K562 (cell line): Measurements from ENCODE around the gene GASK1A. TPM values are rescaled to one million over a fixed set of nuclear protein-coding genes. Genes with fewer than 3 reads are reported as not detected.
A peak's percentile ranks its signal among the peaks of the same experiment; 100 is the strongest.

Experiments used
- ATAC-seq: fragments of 200-7000 bp; cut with Tn5 transposase; 3 replicates; pipeline ENCODE4 v1.9.1; 2020; ENCODE audit warnings: moderate library complexity
- BruUV-seq: library from RNA; stranded (reverse); fragments of 400-500 nt; replicated peaks from 2 replicates; lab custom pipeline; 2021; lab: Mats Ljungman, UMichigan
- CTCF ChIA-PET: fragments of 300-600 bp; formaldehyde crosslinking; extraction: SDS; loops from one replicate; lab custom pipeline; 2021; ENCODE audit warnings: low intra/inter-chr PET ratio; lab: Yijun Ruan, JAX
- POLR2A ChIA-PET: fragments of 300-600, 350-650 bp; sonication (Branson Sonifier 250); formaldehyde crosslinking; extraction: SDS; loops from one replicate; lab custom pipeline; 2021; ENCODE audit warnings: antibody characterized with exemption, inconsistent platforms; lab: Yijun Ruan, JAX
- DNase-seq, 4 experiments: peaks; one replicate each; pipeline versions ENCODE4 v3.0.0 to v3.0.0-alpha.2; 2011 to 2018; ENCODE audit warnings: low spot score in 3 of 4, mixed read lengths in 3 of 4; ENCODE audit errors: extremely low read depth in 1 of 4
- FAIRE-seq: peaks from 2 replicates; lab custom pipeline; 2011; peaks lifted over from hg19 to GRCh38; lab: Jason Lieb, UNC
- H2AFZ ChIP-seq: 2 replicates; pipeline ENCODE4 v1.6.0; 2011; ENCODE audit warnings: low read depth, low read length, control low read depth, inconsistent platforms
- H3K27ac ChIP-seq: fragments of 200-600 bp; 3 replicates; pipeline ENCODE4 v1.8.0; 2011; ENCODE audit warnings: low read depth, mild to moderate bottlenecking, control low read depth, inconsistent platforms, low read length, moderate library complexity, mixed read lengths; ENCODE audit errors: extremely low read depth
- H3K27me3 ChIP-seq, 2 experiments: fragments of 300-600 bp in 1 of 2; 2 replicates in 1 of 2; 3 replicates in 1 of 2; pipeline versions ENCODE4 v1.6.0 to v1.8.0; 2011; ENCODE audit warnings: inconsistent platforms in 2 of 2, low read length in 2 of 2, mild to moderate bottlenecking in 1 of 2, mixed read lengths in 1 of 2, moderate library complexity in 1 of 2; ENCODE audit not compliant: control insufficient read depth in 2 of 2, insufficient read depth in 2 of 2
- H3K36me3 ChIP-seq: fragments of 300-600 bp; 3 replicates; pipeline ENCODE4 v1.8.0; 2011; ENCODE audit warnings: mild to moderate bottlenecking, low read length, inconsistent platforms; ENCODE audit not compliant: control insufficient read depth, insufficient read depth
- H3K4me1 ChIP-seq, 2 experiments: fragments of 200-600 bp in 1 of 2; replicated peaks in 1 of 2; 2 replicates in 1 of 2; 3 replicates in 1 of 2; pipeline versions ENCODE4 v1.5.1 to v1.8.0; 2011; ENCODE audit warnings: inconsistent platforms in 2 of 2, low read length in 2 of 2, mild to moderate bottlenecking in 1 of 2, mixed read lengths in 1 of 2, moderate library complexity in 1 of 2; ENCODE audit not compliant: control insufficient read depth in 2 of 2, insufficient read depth in 2 of 2
- H3K4me2 ChIP-seq: 2 replicates; pipeline ENCODE4 v1.6.1; 2011; ENCODE audit warnings: low read length, control low read depth, inconsistent platforms, mixed read lengths; ENCODE audit not compliant: insufficient read depth
- H3K4me3 ChIP-seq: fragments of 200-600 bp; sonication (generic), shearing (Covaris generic); 2 replicates; pipeline ENCODE4 v1.5.1; 2016; ENCODE audit warnings: control low read depth, inconsistent platforms
- H3K79me2 ChIP-seq: fragments of 200-600 bp; 3 replicates; pipeline ENCODE4 v1.8.0; 2011; ENCODE audit warnings: low read length, inconsistent platforms; ENCODE audit not compliant: control insufficient read depth, insufficient read depth
- H3K9ac ChIP-seq, 2 experiments: 2 replicates each; pipeline versions ENCODE4 v1.6.0 to v1.6.1; 2011; ENCODE audit warnings: low read depth in 2 of 2, low read length in 2 of 2, control low read depth in 1 of 2, inconsistent platforms in 1 of 2, mild to moderate bottlenecking in 1 of 2, mixed read lengths in 1 of 2; ENCODE audit not compliant: insufficient read depth in 1 of 2
- H3K9me1 ChIP-seq: one replicate; pipeline ENCODE4 v1.6.0; 2011; ENCODE audit warnings: inconsistent platforms, mild to moderate bottlenecking, low read length, moderate library complexity; ENCODE audit not compliant: control insufficient read depth, insufficient read depth
- H3K9me3 ChIP-seq: replicated peaks from 2 replicates; pipeline ENCODE4 v1.5.1; 2011; ENCODE audit warnings: low read depth, low read length, inconsistent platforms; ENCODE audit not compliant: control insufficient read depth, insufficient read depth
- H4K20me1 ChIP-seq: replicated peaks from 2 replicates; pipeline ENCODE4 v1.6.1; 2011; ENCODE audit warnings: low read length, inconsistent platforms, mixed read lengths; ENCODE audit not compliant: control insufficient read depth, insufficient read depth
- ARID3B ChIP-seq: fragments of 250-450 bp; sonication (Bioruptor Pico); IDR thresholded peaks from 2 replicates; pipeline ENCODE4 v1.4.0; 2020; ENCODE audit warnings: borderline replicate concordance
- POLR3G ChIP-seq: IDR thresholded peaks from 2 replicates; pipeline ENCODE4 v1.6.1; 2011; ENCODE audit not compliant: insufficient read length, insufficient replicate concordance; ENCODE audit errors: extremely low read depth
- SLC30A9 ChIP-seq: fragments of 250-450 bp; sonication (Bioruptor Pico); IDR thresholded peaks from 2 replicates; pipeline ENCODE4 v1.8.0; 2022; ENCODE audit warnings: mild to moderate bottlenecking, moderate library complexity
- SMARCE1 ChIP-seq: fragments of 450-650 bp; IDR thresholded peaks from 2 replicates; pipeline ENCODE4 v1.7.1; 2016; ENCODE audit warnings: mild to moderate bottlenecking
- ZNF507 ChIP-seq: conservative IDR thresholded peaks from 2 replicates; pipeline ENCODE4 v1.6.1; 2017; ENCODE audit warnings: missing genetic modification characterization, missing compliant biosample characterization
- WGBS: fragments of 100-300 bp; shearing (Covaris generic); methylation state at CpG from one replicate; pipeline ENCODE4 v1.1.6; 2016; ENCODE audit warnings: low coverage, mixed read lengths; ENCODE audit not compliant: insufficient coverage; ENCODE audit errors: missing lambda C conversion rate; 5-methylcytosine and 5-hydroxymethylcytosine counted together
- in situ Hi-C: fragments of 300-500 bp; cut with MboI; formaldehyde crosslinking; loops from 4 replicates; pipeline ENCODE4 v1.15.0; 2018; ENCODE audit warnings: inconsistent platforms, mixed read lengths
- intact Hi-C: fragments of 100-400 bp; cut with micrococcal nuclease; formaldehyde crosslinking; loops from 2 replicates; pipeline ENCODE4 v1.14.2; 2022
- polyA plus RNA-seq, 8 experiments: library from polyadenylated mRNA; depleted of rRNA in 4 of 8; stranded (reverse) in 5 of 8; unstranded in 3 of 8; fragments of >200 nt; fragmentation: Nextera tagmentation in 2 of 8; fragmentation: Illumina TruSeq in 1 of 8; extraction: Ambion mirVana in 2 of 8; extraction: Trizol in 1 of 8; gene quantifications; 2 replicates each; pipeline versions ENCODE4 v1.2.1 to v1.2.3, GENCODE V29; 2011 to 2014; ENCODE audit warnings: inconsistent platforms in 1 of 8, missing spikeins in 1 of 8
- total RNA-seq, 7 experiments: library from RNA; depleted of rRNA in 6 of 7; stranded (reverse); fragments of >200 nt in 6 of 7; fragmentation: Illumina TruSeq in 2 of 7; extraction: Trizol in 2 of 7; gene quantifications; 2 replicates each; pipeline versions ENCODE4 v1.2.1 to v1.2.3, GENCODE V29; 2011 to 2021; ENCODE audit warnings: low replicate concordance in 1 of 7

Gene GASK1A
- total and polyA plus RNA-seq, 9 of the 15 experiments (the other 6 are each of a cell fraction or from before 2014, with no cell fraction given), result 0.04 to 0.11 (median 0.05) TPM; not detected in 5

GRCh38 chr3:43055806-43056770 is 77.0 kb downstream of the GASK1A start:
- Histone ChIP-seq H4K20me1 (no peaks in the 10 kb centered on the region), H3K79me2 (no peaks in the 10 kb centered on the region), H3K9me3 (no peaks in the 10 kb centered on the region), H2AFZ (no peak overlapping the region), H3K9ac (no peak overlapping the region), H3K36me3 (no peaks in the 10 kb centered on the region), H3K27me3 (peaks cover 16 to 63% of the 10 kb centered on the region in 2 experiments; a peak in 4 of 5 replicates), H3K4me2 (no peak overlapping the region), H3K9me1 (no peaks in the 10 kb centered on the region), H3K27ac (no peak overlapping the region), H3K4me3 (no peak overlapping the region), H3K4me1 (no peaks in the 10 kb centered on the region)
- DNase-seq (no peak), ATAC-seq (no peak; the same call in 2 of the 3 replicates), FAIRE-seq (peak; percentile 6)
- 2% methylated on average over 15 of the region's 15 CpGs for WGBS
- intact Hi-C loops (no loop called here), in situ Hi-C loops (no loop called here)
- BruUV-seq, result no TSS peak
- CTCF ChIA-PET, result no interaction called here
- POLR2A ChIA-PET, result interaction anchor here (0.6 kb wide), 1 partner anchor 178 kb away, joined by 4 read pairs; no protein-coding TSS in a partner anchor
- TF ChIP-seq SMARCE1 (no peak), ZNF507 (tag) (no peak), ARID3B (CRISPR knock-in tag) (no peak), SLC30A9 (no peak), POLR3G (no peak)
- TF ChIP-seq, all 486 proteins: peak for 0
